Transverse colon (tissue), 4 donors: ENCODE results near the gene AKAP13. TPM values are rescaled to one million over a fixed set of nuclear protein-coding genes. Genes with fewer than 3 reads are reported as not detected.
A peak's percentile ranks its signal among the peaks of the same experiment; 100 is the strongest.

ENCODE experiments used
- DNase-seq: peaks from one replicate; pipeline ENCODE4 v3.0.0-alpha.2; 2019
- H3K27ac ChIP-seq, 4 donors: fragments of 200-600 bp; sonication (generic); 2 replicates each; pipeline ENCODE4 v1.5.1; 2016 to 2018; ENCODE audit warnings: inconsistent platforms in 4 of 4
- H3K27me3 ChIP-seq: fragments of 200-600 bp; sonication (generic); 2 replicates; pipeline ENCODE4 v1.5.1; 2017; ENCODE audit warnings: inconsistent platforms
- H3K36me3 ChIP-seq, 4 donors: fragments of 200-600 bp; sonication (generic); 2 replicates each; pipeline ENCODE4 v1.5.1; 2017 to 2019; ENCODE audit warnings: inconsistent platforms in 4 of 4
- H3K4me1 ChIP-seq, 4 donors: fragments of 200-600 bp; sonication (generic); 2 replicates each; pipeline ENCODE4 v1.5.1; 2017 to 2020; ENCODE audit warnings: inconsistent platforms in 4 of 4
- H3K4me3 ChIP-seq, 4 donors: fragments of 200-600 bp; sonication (generic); 1 replicate in 1 of 4; 2 replicates in 3 of 4; pipeline versions ENCODE4 v1.5.1 to v1.6.1; 2017 to 2019; ENCODE audit warnings: inconsistent platforms in 4 of 4
- H3K9me3 ChIP-seq, 2 donors: fragments of 200-600 bp; sonication (generic); 2 replicates each; pipeline ENCODE4 v1.5.1; 2017 to 2019; ENCODE audit warnings: inconsistent platforms in 2 of 2
- EP300 ChIP-seq: sonication (generic); formaldehyde crosslinking; IDR thresholded peaks from one replicate; pipeline ENCODE4 v1.6.1; 2017; ENCODE audit warnings: antibody characterized with exemption, low read depth
- POLR2A ChIP-seq: fragments of 450-650 bp; IDR thresholded peaks from one replicate; pipeline ENCODE4 v1.6.1; 2016; ENCODE audit warnings: antibody characterized with exemption, mild to moderate bottlenecking, moderate library complexity
- POLR2AphosphoS5 ChIP-seq, 3 donors: sonication (generic); formaldehyde crosslinking; IDR thresholded peaks; one replicate each; pipeline ENCODE4 v1.6.1; 2016; ENCODE audit warnings: antibody characterized with exemption in 3 of 3
- WGBS, 2 donors: methylation state at CpG; one replicate each; pipeline ENCODE4 v1.1.5; 2018; ENCODE audit warnings: low coverage in 1 of 2; 5-methylcytosine and 5-hydroxymethylcytosine counted together
- in situ Hi-C, 4 donors: fragments of 200-750 bp; cut with MboI; loops; one replicate each; pipeline versions ENCODE4 v1.15.0 to v1.15.1; 2017; ENCODE audit warnings: low sequenced_read_pairs in 3 of 4, low pct_ligation_motif_present in 1 of 4, low pct_unique_long_range_greater_than_20kb in 1 of 4
- intact Hi-C: fragments of 100-400 bp; cut with DNase I; formaldehyde crosslinking; loops from one replicate; pipeline ENCODE4 v1.15.1; 2023; ENCODE audit warnings: low total_unique reads
- total RNA-seq, 4 donors: library from RNA; depleted of rRNA; stranded (reverse); fragments of >200 nt; gene quantifications; one replicate each; pipeline ENCODE4 v1.1.0, GENCODE V29; 2016
- TF ChIP-seq, protein P1 (sequence below), 5 experiments: fragments of 200-600 bp in 3 of 5; fragments of 450-650 bp in 2 of 5; sonication (generic) in 3 of 5; IDR thresholded peaks; 1 replicate in 2 of 5; 2 replicates in 3 of 5; pipeline ENCODE4 v1.5.1; 2016 to 2017; ENCODE audit warnings: antibody characterized with exemption in 5 of 5, inconsistent platforms in 3 of 5, mild to moderate bottlenecking in 2 of 5, moderate library complexity in 1 of 5

Gene AKAP13
- total RNA-seq, 4 donors from 2014 or later = 206 to 291 (median 214) TPM

DNA sequence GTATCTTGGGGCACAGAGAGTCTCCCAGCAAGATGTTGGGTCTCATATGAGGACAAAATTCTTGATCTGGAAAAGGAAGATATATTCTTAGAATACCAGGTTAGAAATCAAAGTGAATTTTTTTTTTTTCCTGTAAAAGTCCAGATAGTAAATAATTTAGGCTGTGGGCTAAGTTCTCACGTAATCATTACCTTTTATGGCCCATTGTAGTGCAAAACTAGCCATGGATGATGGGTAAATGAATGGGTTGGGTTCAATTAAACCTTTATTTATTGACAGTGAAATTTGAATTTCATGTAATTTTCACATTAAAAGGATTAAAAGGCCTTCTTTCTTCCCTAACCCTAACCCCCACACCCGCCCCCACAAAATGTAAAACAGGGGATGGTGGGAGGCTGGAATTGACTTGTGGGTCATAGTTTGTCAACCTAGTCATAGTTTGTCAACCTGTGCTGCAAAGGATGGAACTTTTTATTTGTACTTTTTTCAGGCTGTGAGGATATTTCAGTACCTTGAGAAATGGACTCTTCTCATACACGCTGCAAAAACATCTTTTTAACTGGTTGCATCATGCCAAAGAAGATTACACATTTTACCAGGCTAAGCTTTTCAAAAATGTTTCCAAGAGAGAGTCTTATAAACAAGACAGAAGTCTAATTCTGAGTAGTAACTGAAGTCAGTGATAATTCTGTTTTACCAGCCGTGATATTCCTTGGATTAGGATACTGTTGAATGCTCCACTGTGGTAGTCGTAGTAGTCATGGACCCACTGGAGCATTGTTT, 138.8 kb downstream of the AKAP13 start:
- in situ Hi-C loops = no loop called here
- 51 to 61% methylated on average over 5 of the region's 5 CpGs for WGBS, 2 donors

DNA sequence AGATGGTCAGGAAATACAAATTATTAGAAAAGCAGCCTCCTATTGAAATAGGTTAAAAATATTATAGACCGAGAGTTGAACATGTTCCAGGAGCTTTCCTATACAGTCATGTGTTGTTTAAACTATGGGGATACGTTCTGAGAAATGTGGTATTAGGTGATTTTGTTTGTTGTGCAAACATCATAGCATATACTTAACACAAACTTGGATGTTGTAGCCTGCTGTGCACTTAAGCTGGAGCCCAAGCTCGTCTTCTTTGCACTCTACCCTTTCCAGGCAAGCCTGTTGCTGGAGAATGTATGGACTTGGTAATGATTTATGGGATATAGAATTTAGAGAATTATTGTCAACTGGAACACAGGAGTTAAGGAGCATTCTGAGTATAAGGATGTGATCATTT, 140.2 kb downstream of the AKAP13 start:
- DNase-seq = no peak
- in situ Hi-C loops = no loop called here
- no peak overlapping the region for H3K27ac ChIP-seq
- intact Hi-C loops = no loop called here
- WGBS, 2 donors = 52 to 63% methylated on average over 2 to 3 of the region's 3 CpGs
- H3K9me3 ChIP-seq = no peaks in the 10 kb centered on the region
- H3K36me3 ChIP-seq = no peaks in the 10 kb centered on the region
- H3K4me1 ChIP-seq = peaks cover 0 to 29% (median 11%) of the 10 kb centered on the region in 4 donors
- no peaks in the 10 kb centered on the region for H3K27me3 ChIP-seq
- TF ChIP-seq POLR2A (no peak), EP300 (no peak), POLR2AphosphoS5 (IDR thresholded peaks at IDR 0.05) (no peak)
- TF ChIP-seq, protein P1, sequence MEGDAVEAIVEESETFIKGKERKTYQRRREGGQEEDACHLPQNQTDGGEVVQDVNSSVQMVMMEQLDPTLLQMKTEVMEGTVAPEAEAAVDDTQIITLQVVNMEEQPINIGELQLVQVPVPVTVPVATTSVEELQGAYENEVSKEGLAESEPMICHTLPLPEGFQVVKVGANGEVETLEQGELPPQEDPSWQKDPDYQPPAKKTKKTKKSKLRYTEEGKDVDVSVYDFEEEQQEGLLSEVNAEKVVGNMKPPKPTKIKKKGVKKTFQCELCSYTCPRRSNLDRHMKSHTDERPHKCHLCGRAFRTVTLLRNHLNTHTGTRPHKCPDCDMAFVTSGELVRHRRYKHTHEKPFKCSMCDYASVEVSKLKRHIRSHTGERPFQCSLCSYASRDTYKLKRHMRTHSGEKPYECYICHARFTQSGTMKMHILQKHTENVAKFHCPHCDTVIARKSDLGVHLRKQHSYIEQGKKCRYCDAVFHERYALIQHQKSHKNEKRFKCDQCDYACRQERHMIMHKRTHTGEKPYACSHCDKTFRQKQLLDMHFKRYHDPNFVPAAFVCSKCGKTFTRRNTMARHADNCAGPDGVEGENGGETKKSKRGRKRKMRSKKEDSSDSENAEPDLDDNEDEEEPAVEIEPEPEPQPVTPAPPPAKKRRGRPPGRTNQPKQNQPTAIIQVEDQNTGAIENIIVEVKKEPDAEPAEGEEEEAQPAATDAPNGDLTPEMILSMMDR (IDR thresholded peaks at IDR 0.05) = no peak
- H3K4me3 ChIP-seq = no peak overlapping the region

More for the DNA sequence above, 138.8 kb downstream of the AKAP13 start:
- H3K27ac ChIP-seq = peak overlapping the region in 1 of 4 donors; percentile 8
- H3K36me3 ChIP-seq = no peaks in the 10 kb centered on the region
- no peaks in the 10 kb centered on the region for H3K27me3 ChIP-seq
- no peak overlapping the region for H3K4me3 ChIP-seq
- no peaks in the 10 kb centered on the region for H3K9me3 ChIP-seq
- TF ChIP-seq POLR2AphosphoS5 (IDR thresholded peaks at IDR 0.05) = no peak
- TF ChIP-seq, protein P1 (IDR thresholded peaks at IDR 0.05) = no peak
- TF ChIP-seq EP300 = no peak
- TF ChIP-seq POLR2A = no peak
- no peak for DNase-seq
- intact Hi-C loops = no loop called here
- peaks cover 0 to 29% (median 17%) of the 10 kb centered on the region in 4 donors for H3K4me1 ChIP-seq

DNA sequence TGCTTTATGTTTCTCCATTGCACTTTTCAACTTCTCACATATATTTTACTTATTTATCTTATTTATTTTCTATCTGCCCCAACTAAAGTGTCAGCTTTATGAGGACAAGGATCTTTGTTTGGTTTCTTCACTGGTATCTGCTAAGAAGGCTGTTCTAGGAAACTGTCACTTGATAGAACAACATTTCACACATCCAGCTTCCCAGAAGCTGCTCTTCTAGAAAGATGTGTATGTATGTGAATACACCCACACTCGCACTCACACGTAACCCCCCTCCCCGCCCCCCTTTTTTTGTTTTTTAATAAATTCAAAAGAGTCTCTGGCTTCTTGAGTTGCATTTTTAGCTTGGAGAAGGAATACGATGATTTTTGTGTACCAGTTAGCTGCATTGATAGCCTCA, 143.1 kb downstream of the AKAP13 start:
- intact Hi-C loops (no loop called here), in situ Hi-C loops (no loop called here)
- H3K4me3 ChIP-seq = no peak overlapping the region
- no peak for DNase-seq
- H3K9me3 ChIP-seq = no peaks in the 10 kb centered on the region
- H3K4me1 ChIP-seq = peaks cover 0 to 40% (median 22%) of the 10 kb centered on the region in 4 donors
- H3K27me3 ChIP-seq = no peaks in the 10 kb centered on the region
- H3K27ac ChIP-seq = no peak overlapping the region
- TF ChIP-seq POLR2A (no peak), EP300 (no peak), POLR2AphosphoS5 (IDR thresholded peaks at IDR 0.05) (no peak)
- TF ChIP-seq, protein P1 (IDR thresholded peaks at IDR 0.05) = no peak
- H3K36me3 ChIP-seq = no peaks in the 10 kb centered on the region
- 71 to 84% methylated on average over 4 of the region's 4 CpGs for WGBS, 2 donors

DNA sequence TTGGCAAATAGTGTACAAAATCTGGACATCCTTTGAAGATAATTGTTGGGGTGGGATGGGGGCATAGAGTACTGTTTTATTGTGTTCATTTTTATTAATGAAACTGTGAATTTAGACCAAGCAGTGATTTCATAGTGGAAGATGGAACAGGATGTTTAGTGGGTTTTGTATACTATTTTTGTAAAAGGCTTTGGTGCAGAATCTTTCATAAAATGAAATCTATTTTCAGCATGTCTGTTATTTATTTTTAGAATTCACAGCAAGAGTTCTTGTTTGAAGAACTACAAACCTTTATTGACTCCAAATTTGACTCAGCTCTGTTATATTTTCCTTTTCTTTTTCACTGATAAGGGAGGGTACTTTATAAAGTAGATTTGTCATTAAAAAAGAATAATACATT, 145.4 kb downstream of the AKAP13 start:
- Histone ChIP-seq H3K36me3 (no peaks in the 10 kb centered on the region), H3K9me3 (no peaks in the 10 kb centered on the region), H3K27me3 (no peaks in the 10 kb centered on the region), H3K27ac (no peak overlapping the region), H3K4me3 (no peak overlapping the region), H3K4me1 (peaks cover 0 to 28% (median 17%) of the 10 kb centered on the region in 4 donors)
- TF ChIP-seq, protein P1 (IDR thresholded peaks at IDR 0.05) = no peak
- TF ChIP-seq POLR2AphosphoS5 (IDR thresholded peaks at IDR 0.05) = no peak
- TF ChIP-seq POLR2A = no peak
- no peak for TF ChIP-seq EP300
- intact Hi-C loops (no loop called here), in situ Hi-C loops (no loop called here)
- DNase-seq = no peak
